ENCODE measurements around the gene MC1R.

Gene MC1R

DNA sequence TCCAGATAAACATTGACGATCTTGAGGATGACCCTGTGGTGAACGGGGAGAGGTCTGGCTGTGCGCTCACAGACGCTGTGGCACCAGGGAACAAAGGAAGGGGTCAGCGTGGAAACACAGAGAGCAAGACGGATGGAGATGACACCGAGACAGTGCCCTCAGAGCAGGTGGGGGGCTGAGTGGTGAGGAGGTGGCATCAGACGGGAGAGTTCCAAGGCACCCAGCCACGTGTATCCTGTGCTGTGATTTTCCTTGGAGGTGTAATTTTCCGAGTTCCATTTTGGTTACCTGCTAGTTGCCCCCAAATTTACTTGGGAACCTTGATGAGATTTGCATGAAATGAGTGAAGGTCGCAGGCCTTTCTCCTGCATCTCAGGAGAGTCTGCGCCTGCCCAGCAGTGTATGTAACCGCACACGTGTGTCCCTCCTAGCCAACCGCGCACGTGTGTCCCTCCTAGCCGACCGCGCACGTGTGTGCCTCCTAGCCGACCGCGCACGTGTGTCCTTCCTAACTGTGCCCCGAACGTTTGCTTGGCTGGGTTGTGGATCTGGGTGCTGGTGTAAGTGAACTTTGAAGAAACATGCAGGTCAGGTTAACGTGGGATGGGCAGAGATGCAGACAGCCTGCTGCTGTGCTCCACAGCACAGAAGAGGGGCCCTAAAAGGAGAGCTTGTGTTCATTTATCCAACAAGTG lies 35.2 kb upstream of the MC1R start:
- Histone ChIP-seq H3K36me3 (ENCODE audit: insufficient read depth, low read length) (peaks cover 24% of the 10 kb centered on the region), H2AFZ (ENCODE audit: low read length, unreplicated experiment) (no peak overlapping the region), H3K4me3 (ENCODE audit: low read depth, low read length) (no peak overlapping the region), H3K27me3 (ENCODE audit: insufficient read depth, low read length) (no peaks in the 10 kb centered on the region), H3K79me2 (ENCODE audit: control insufficient read depth, insufficient read depth, low read length, unreplicated experiment) (peaks cover 48% of the 10 kb centered on the region), H3K27ac (ENCODE audit: low read depth, low read length) (no peak overlapping the region), H3K4me1 (ENCODE audit: control insufficient read depth, insufficient read depth, low read length, unreplicated experiment) (no peaks in the 10 kb centered on the region)

DNA sequence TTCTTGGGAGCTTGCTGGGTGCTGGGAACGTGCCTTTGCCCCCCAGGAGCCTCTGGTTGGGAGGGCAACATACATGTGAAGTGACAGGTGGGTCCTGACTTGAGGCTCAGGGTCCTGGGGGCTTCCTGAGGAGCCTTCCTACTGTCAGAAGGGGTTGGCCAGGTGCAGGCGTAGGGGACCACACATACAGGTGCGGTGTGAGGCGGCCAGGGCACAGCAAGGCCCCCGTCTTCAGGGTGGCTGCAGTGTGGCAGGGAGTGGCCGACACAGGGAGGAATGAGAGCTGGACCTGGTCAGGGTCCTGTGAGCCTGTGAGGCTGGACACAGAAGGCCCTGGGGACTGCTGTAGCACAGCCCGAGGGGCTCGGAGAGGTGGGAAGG lies 34.6 kb upstream of the MC1R start:
- no peak overlapping the region for H3K27ac ChIP-seq (ENCODE audit: low read depth, low read length)

DNA sequence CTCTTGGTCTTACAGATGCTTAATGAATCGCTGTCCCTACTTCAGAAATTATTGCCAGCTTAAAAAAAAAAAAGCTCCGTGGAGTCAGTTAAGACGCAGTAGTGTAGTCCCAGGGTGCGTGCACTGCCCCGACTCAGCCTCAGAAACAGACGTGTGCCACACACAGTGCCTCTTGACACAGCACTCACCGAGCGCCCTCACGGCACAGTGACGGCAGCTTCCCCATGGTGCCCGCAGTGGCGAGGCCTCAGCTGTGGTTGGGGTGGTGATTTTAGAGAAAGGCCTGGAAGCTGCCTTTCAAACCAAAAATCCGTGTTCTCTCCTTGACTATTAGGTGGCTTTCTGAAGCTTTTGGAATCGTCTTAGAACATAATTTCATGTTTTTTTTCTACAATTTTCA lies 31.4 kb upstream of the MC1R start:
- Histone ChIP-seq H2AFZ (ENCODE audit: low read length, unreplicated experiment) (no peak overlapping the region), H3K36me3 (ENCODE audit: insufficient read depth, low read length) (peaks cover 22% of the 10 kb centered on the region), H3K79me2 (ENCODE audit: control insufficient read depth, insufficient read depth, low read length, unreplicated experiment) (peaks cover 20% of the 10 kb centered on the region), H3K27ac (ENCODE audit: low read depth, low read length) (no peak overlapping the region), H3K4me3 (ENCODE audit: low read depth, low read length) (no peak overlapping the region), H3K4me1 (ENCODE audit: control insufficient read depth, insufficient read depth, low read length, unreplicated experiment) (no peaks in the 10 kb centered on the region), H3K27me3 (ENCODE audit: insufficient read depth, low read length) (no peaks in the 10 kb centered on the region)

More for the DNA sequence above, 34.6 kb upstream of the MC1R start:
- peaks cover 24% of the 10 kb centered on the region for H3K36me3 ChIP-seq (ENCODE audit: insufficient read depth, low read length)
- no peaks in the 10 kb centered on the region for H3K4me1 ChIP-seq (ENCODE audit: control insufficient read depth, insufficient read depth, low read length, unreplicated experiment)
- no peaks in the 10 kb centered on the region for H3K27me3 ChIP-seq (ENCODE audit: insufficient read depth, low read length)
- H3K4me3 ChIP-seq (ENCODE audit: low read depth, low read length): no peak overlapping the region
- no peak overlapping the region for H2AFZ ChIP-seq (ENCODE audit: low read length, unreplicated experiment)
- peaks cover 43% of the 10 kb centered on the region for H3K79me2 ChIP-seq (ENCODE audit: control insufficient read depth, insufficient read depth, low read length, unreplicated experiment)

DNA sequence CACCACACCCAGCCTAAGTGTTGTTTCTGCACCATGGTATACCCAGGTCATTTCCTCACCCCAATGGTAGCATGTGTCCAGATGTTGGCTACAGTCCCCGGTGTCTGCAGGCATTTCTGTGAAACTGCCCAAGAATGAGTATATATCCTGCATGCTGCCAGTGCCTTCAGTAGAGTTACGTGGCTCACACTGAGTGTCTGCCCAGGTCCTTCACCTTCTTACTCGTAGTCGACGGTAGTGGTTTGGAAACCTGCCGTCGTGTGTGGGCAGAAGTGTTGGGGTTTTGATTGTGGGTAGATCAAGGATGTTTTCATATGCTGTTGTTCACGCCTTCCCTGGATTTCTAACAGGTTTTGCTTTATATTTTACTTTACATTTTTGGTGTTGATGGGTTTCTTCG lies 28.5 kb upstream of the MC1R start:
- H3K4me3 ChIP-seq (ENCODE audit: low read depth, low read length): no peak overlapping the region
- peaks cover 6% of the 10 kb centered on the region for H3K79me2 ChIP-seq (ENCODE audit: control insufficient read depth, insufficient read depth, low read length, unreplicated experiment)
- H2AFZ ChIP-seq (ENCODE audit: low read length, unreplicated experiment): no peak overlapping the region
- H3K27me3 ChIP-seq (ENCODE audit: insufficient read depth, low read length): no peaks in the 10 kb centered on the region
- peaks cover 19% of the 10 kb centered on the region for H3K36me3 ChIP-seq (ENCODE audit: insufficient read depth, low read length)
- no peak overlapping the region for H3K27ac ChIP-seq (ENCODE audit: low read depth, low read length)
- H3K4me1 ChIP-seq (ENCODE audit: control insufficient read depth, insufficient read depth, low read length, unreplicated experiment): no peaks in the 10 kb centered on the region

DNA sequence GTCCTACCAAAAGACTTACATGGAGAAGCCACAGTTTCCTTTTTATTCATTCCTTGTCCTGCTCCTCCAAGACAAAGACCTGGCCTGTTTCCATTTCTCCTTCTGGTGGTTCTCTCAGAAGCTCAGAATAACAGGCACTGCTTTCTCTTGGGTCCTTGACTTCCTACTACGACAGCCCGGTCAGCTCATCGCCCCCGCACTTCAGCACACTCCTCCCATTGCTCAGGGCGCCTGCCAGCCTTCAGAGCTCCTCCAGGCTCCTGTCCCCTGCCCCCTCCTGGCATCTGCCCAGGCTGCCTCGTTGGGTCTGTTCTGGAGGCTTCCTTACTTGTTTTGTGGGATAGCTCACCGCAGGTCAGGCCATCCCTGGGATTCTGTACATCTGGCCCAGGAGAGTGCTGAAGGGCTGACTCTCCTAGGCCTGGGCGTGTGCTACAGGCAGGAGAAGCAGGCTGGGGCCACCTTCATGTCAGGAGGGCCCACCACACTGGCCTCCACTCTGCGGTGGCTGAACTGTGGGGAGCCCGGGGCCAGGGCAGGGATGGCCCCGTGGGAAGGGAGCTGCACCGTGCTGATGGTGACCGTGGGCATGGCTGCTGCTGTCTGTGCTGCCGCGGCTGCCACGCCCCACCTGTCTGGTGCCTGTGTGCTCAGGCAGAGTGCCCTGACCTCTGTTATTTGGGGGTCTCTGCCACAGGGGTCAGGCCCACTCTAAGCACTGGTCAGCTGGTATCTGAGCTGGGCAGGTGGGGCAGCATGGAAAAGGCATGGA lies 27.6 kb upstream of the MC1R start:
- no peak overlapping the region for H3K27ac ChIP-seq (ENCODE audit: low read depth, low read length)
- H3K4me1 ChIP-seq (ENCODE audit: control insufficient read depth, insufficient read depth, low read length, unreplicated experiment): no peaks in the 10 kb centered on the region
- H3K27me3 ChIP-seq (ENCODE audit: insufficient read depth, low read length): no peaks in the 10 kb centered on the region
- H2AFZ ChIP-seq (ENCODE audit: low read length, unreplicated experiment): no peak overlapping the region
- H3K36me3 ChIP-seq (ENCODE audit: insufficient read depth, low read length): peaks cover 22% of the 10 kb centered on the region; the same call in 1 of the 2 replicates
- peaks cover 6% of the 10 kb centered on the region for H3K79me2 ChIP-seq (ENCODE audit: control insufficient read depth, insufficient read depth, low read length, unreplicated experiment)
- no peak overlapping the region for H3K4me3 ChIP-seq (ENCODE audit: low read depth, low read length)

DNA sequence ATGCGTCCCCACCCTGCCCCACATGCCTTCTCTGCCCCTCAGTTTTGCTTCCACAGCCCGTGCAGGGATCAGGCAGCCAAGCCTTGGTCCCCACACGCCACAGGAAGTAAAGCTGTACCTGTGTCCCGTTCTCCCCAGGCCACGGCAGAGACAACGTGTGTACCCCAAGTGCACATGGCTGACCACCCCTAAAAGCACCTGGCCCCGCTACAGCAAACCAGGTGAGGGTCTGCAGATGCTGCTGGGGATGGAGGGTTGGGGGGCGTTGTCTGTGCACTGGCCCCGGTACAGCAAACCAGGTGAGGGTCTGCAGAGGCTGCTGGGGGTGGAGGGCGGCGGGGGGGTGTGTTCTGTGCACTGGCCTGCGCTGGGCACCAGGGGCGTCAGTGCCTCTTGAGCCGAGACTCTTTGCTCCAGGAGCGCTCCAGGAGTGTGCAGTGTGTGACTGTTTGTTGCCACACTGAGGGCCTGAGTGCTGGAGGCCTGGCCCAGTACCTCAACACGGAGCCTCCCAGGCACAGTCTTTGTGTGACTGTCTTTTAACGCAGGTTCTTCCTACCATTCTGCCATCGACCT lies 26.5 kb upstream of the MC1R start:
- peaks cover 6% of the 10 kb centered on the region for H3K79me2 ChIP-seq (ENCODE audit: control insufficient read depth, insufficient read depth, low read length, unreplicated experiment)
- no peak overlapping the region for H2AFZ ChIP-seq (ENCODE audit: low read length, unreplicated experiment)
- no peak overlapping the region for H3K27ac ChIP-seq (ENCODE audit: low read depth, low read length)
- H3K4me1 ChIP-seq (ENCODE audit: control insufficient read depth, insufficient read depth, low read length, unreplicated experiment): no peaks in the 10 kb centered on the region
- no peaks in the 10 kb centered on the region for H3K27me3 ChIP-seq (ENCODE audit: insufficient read depth, low read length)
- peaks cover 22% of the 10 kb centered on the region; the same call in 1 of the 2 replicates for H3K36me3 ChIP-seq (ENCODE audit: insufficient read depth, low read length)
- no peak overlapping the region for H3K4me3 ChIP-seq (ENCODE audit: low read depth, low read length)

DNA sequence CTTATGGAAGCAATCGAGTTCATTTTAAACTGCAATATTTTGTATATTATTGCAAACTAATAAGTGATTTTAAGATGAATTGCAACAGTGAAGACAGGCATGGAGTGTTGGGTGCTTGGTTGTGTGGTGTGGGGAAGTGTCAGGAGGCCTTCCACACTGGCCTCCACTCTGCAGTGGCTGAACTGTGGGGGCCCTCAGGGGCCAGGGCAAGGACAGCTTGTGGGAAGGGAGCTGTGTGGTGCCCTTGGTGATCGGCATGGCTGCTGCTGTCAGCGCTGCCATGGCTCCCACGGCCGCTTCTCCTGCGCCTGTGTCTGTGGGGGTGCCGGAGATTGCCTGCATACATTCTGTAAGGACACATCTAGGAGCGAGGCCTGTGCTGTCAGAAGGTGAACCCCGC lies 26.0 kb upstream of the MC1R start:
- H3K27ac ChIP-seq (ENCODE audit: low read depth, low read length): no peak overlapping the region
- no peak overlapping the region for H3K4me3 ChIP-seq (ENCODE audit: low read depth, low read length)
- H3K4me1 ChIP-seq (ENCODE audit: control insufficient read depth, insufficient read depth, low read length, unreplicated experiment): no peaks in the 10 kb centered on the region
- no peaks in the 10 kb centered on the region for H3K27me3 ChIP-seq (ENCODE audit: insufficient read depth, low read length)
- peaks cover 19% of the 10 kb centered on the region; the same call in 1 of the 2 replicates for H3K36me3 ChIP-seq (ENCODE audit: insufficient read depth, low read length)
- H2AFZ ChIP-seq (ENCODE audit: low read length, unreplicated experiment): no peak overlapping the region
- H3K79me2 ChIP-seq (ENCODE audit: control insufficient read depth, insufficient read depth, low read length, unreplicated experiment): peaks cover 6% of the 10 kb centered on the region

DNA sequence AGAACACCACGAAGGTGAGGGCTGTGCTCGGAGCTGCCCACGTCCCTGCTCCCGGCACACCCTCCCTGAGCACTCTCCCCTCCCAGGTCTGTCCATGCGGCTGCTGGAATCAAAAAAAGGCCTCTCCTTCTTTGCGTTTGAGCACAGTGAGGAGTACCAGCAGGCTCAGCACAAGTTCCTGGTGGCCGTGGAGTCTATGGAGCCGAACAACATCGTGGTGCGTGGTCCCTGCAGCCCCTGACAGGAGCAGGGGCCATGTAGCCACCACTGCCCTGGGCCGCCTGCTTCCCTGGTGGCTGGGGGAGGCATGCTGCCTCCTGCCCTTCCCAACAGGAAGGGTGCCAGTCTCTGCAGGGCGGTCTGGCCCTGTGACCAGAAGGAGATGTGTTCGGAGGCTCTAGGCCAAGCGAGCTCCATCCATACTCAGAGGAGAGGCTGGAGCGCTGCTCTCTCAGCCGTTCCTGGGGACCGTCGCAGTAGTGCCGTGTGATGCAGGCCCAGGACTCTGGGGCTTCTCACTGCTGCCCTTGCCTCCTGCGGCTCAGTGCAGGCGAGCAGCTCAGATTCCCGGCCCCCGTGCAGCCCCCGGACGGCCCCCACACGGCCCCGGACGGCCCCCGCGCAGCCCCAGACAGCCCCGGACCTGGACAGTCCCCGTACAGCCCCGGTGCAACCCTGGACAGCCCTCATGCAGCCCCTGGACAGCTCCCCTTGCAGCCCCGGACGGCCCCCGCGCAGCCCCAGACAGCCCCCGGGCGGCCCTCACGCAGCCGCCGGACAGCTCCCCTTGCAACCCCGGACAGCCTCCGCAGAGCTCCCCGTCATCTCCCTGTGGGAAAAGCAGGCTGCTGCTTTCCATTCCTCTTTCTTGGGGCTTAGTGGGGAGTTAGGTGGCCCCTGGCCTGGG lies 24.8 kb upstream of the MC1R start:
- no peak overlapping the region for H3K4me3 ChIP-seq (ENCODE audit: low read depth, low read length)
- H3K27me3 ChIP-seq (ENCODE audit: insufficient read depth, low read length): no peaks in the 10 kb centered on the region
- H3K27ac ChIP-seq (ENCODE audit: low read depth, low read length): no peak overlapping the region
- H3K79me2 ChIP-seq (ENCODE audit: control insufficient read depth, insufficient read depth, low read length, unreplicated experiment): peaks cover 3% of the 10 kb centered on the region
- H3K36me3 ChIP-seq (ENCODE audit: insufficient read depth, low read length): peaks cover 19% of the 10 kb centered on the region; the same call in 1 of the 2 replicates
- no peaks in the 10 kb centered on the region for H3K4me1 ChIP-seq (ENCODE audit: control insufficient read depth, insufficient read depth, low read length, unreplicated experiment)
- no peak overlapping the region for H2AFZ ChIP-seq (ENCODE audit: low read length, unreplicated experiment)

DNA sequence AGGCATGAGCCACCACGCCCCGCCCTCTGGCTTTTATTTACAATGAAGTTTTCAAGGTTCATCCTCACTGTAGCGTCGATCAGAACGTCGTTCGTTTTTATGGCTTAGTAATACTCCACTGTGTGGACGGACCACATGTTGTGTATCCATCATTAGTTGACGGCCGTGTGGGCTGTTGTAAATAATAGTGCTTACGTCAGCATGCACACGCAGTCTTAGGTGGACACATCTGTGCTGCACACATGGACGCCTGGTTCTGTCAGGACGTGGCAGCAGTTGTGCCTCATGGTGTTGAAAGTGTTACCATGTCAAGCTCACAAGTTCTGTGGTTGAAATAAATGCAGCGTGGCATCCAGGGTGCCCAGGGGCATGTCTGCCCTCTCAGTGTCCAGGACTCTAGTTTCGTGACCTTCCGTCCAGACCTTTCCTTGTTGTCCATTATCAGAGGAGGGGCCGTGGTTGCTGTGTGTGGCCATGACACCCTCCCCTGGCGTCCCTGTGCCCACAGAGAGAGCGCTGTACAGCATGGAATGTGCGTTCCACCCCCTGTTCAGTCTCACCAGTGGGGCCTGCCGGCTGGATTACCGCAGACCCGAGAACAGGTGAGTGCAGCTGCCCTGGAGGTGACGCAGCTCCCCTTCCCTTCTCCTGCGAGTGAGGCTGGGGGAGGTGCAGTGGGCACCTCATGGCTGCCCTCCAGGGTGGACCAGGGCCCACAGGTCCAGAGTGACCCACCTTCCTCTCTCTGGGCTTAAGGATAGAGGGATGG lies 23.0 kb upstream of the MC1R start:
- H3K4me1 ChIP-seq (ENCODE audit: control insufficient read depth, insufficient read depth, low read length, unreplicated experiment): no peaks in the 10 kb centered on the region
- no peaks in the 10 kb centered on the region for H3K79me2 ChIP-seq (ENCODE audit: control insufficient read depth, insufficient read depth, low read length, unreplicated experiment)
- H3K27me3 ChIP-seq (ENCODE audit: insufficient read depth, low read length): no peaks in the 10 kb centered on the region
- no peak overlapping the region for H3K4me3 ChIP-seq (ENCODE audit: low read depth, low read length)
- peaks cover 21% of the 10 kb centered on the region; the same call in 1 of the 2 replicates for H3K36me3 ChIP-seq (ENCODE audit: insufficient read depth, low read length)
- no peak overlapping the region for H3K27ac ChIP-seq (ENCODE audit: low read depth, low read length)
- H2AFZ ChIP-seq (ENCODE audit: low read length, unreplicated experiment): no peak overlapping the region

DNA sequence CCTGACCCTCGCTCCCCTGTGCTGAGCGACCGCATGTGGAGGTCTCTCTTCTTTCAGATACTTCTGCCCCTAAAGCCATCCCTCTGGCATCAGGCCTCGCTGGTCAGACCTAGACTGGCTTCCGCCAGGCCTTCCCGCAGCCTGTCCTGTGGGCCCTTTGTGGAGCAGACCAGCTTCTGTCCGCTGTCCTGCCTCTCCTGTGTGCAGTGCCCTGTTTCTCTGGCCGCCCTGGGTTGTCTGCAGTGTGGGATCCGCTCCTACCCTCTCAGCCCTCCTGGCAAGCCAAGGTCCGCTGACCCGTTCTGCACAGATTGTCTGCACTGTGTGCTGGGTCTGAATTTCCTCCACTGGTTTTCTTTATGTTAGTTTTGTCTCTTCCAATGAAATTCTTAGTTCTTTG lies 21.5 kb upstream of the MC1R start:
- H3K36me3 ChIP-seq (ENCODE audit: insufficient read depth, low read length): peaks cover 26% of the 10 kb centered on the region; the same call in 1 of the 2 replicates

More for the DNA sequence above, 21.5 kb upstream of the MC1R start:
- Histone ChIP-seq H3K27me3 (ENCODE audit: insufficient read depth, low read length) (no peaks in the 10 kb centered on the region), H3K4me3 (ENCODE audit: low read depth, low read length) (no peak overlapping the region), H3K4me1 (ENCODE audit: control insufficient read depth, insufficient read depth, low read length, unreplicated experiment) (no peaks in the 10 kb centered on the region), H3K27ac (ENCODE audit: low read depth, low read length) (no peak overlapping the region), H2AFZ (ENCODE audit: low read length, unreplicated experiment) (no peak overlapping the region), H3K79me2 (ENCODE audit: control insufficient read depth, insufficient read depth, low read length, unreplicated experiment) (no peaks in the 10 kb centered on the region)
